Neural progenitor cell (in vitro differentiated cells): ENCODE results near the gene RGMA. TPM values are rescaled to one million over a fixed set of nuclear protein-coding genes. Genes with fewer than 3 reads are reported as not detected.

ENCODE experiments used
- DNase-seq: peaks from one replicate; pipeline ENCODE4 v3.0.0-alpha.2; 2016; ENCODE audit warnings: low spot score
- H2AFZ ChIP-seq: fragments of 200-600 bp; sonication (generic); replicated peaks from 2 replicates; pipeline ENCODE4 v1.6.1; 2016; ENCODE audit warnings: antibody characterized with exemption
- H3F3A ChIP-seq: fragments of 200-600 bp; sonication (generic); 2 replicates; pipeline ENCODE4 v1.6.1; 2016; ENCODE audit warnings: antibody characterized with exemption, low read depth
- H3K27ac ChIP-seq: fragments of 200-600 bp; sonication (generic); 2 replicates; pipeline ENCODE4 v1.5.1; 2016; ENCODE audit warnings: mild to moderate bottlenecking
- H3K27me3 ChIP-seq: fragments of 200-600 bp; sonication (generic); 2 replicates; pipeline ENCODE4 v1.6.1; 2016; ENCODE audit warnings: mild to moderate bottlenecking, moderate library complexity
- H3K36me3 ChIP-seq: fragments of 200-600 bp; sonication (generic); 2 replicates; pipeline ENCODE4 v1.5.1; 2016
- H3K4me1 ChIP-seq: fragments of 200-600 bp; sonication (generic); 2 replicates; pipeline ENCODE4 v1.6.1; 2016; ENCODE audit warnings: mixed run types
- H3K4me2 ChIP-seq: fragments of 200-600 bp; sonication (generic); 2 replicates; pipeline ENCODE4 v1.6.1; 2016
- H3K4me3 ChIP-seq: fragments of 200-600 bp; sonication (generic); 2 replicates; pipeline ENCODE4 v1.5.1; 2016
- H3K79me2 ChIP-seq: fragments of 200-600 bp; sonication (generic); 2 replicates; pipeline ENCODE4 v1.6.1; 2016; ENCODE audit warnings: low read depth
- H3K9ac ChIP-seq: fragments of 200-600 bp; sonication (generic); 2 replicates; pipeline ENCODE4 v1.6.1; 2016
- H3K9me3 ChIP-seq: fragments of 200-600 bp; sonication (generic); 2 replicates; pipeline ENCODE4 v1.5.1; 2016; ENCODE audit warnings: low read depth
- H4K20me1 ChIP-seq: fragments of 200-600 bp; sonication (generic); 2 replicates; pipeline ENCODE4 v1.6.1; 2016; ENCODE audit warnings: low read depth
- H3K27ac Mint-ChIP-seq: 3 replicates; pipeline ENCODE4 v1.8.0; 2021; ENCODE audit warnings: mixed read lengths
- H3K27me3 Mint-ChIP-seq: 2 replicates; pipeline ENCODE4 v1.8.0; 2022; ENCODE audit warnings: low read depth, mild to moderate bottlenecking, inconsistent platforms, moderate library complexity, mixed read lengths; ENCODE audit not compliant: insufficient read depth
- H3K36me3 Mint-ChIP-seq: 3 replicates; pipeline ENCODE4 v1.8.0; 2021; ENCODE audit warnings: mixed read lengths
- H3K4me1 Mint-ChIP-seq: 3 replicates; pipeline ENCODE4 v1.8.0; 2021; ENCODE audit warnings: mixed read lengths
- H3K4me3 Mint-ChIP-seq: 3 replicates; pipeline ENCODE4 v1.8.0; 2021; ENCODE audit warnings: mild to moderate bottlenecking, moderate library complexity, mixed read lengths
- H3K9me3 Mint-ChIP-seq: 3 replicates; pipeline ENCODE4 v1.8.0; 2020; ENCODE audit warnings: mixed read lengths
- CTCF ChIP-seq: fragments of 200-600 bp; sonication (generic); IDR thresholded peaks from 2 replicates; pipeline ENCODE4 v1.5.1; 2017; ENCODE audit warnings: antibody characterized with exemption, mild to moderate bottlenecking
- EZH2 ChIP-seq: fragments of 200-600 bp; sonication (generic); IDR thresholded peaks from 2 replicates; pipeline ENCODE4 v1.6.1; 2017; ENCODE audit warnings: antibody characterized with exemption, mild to moderate bottlenecking, moderate library complexity
- EZH2phosphoT487 ChIP-seq: fragments of 200-600 bp; sonication (generic); IDR thresholded peaks from 2 replicates; pipeline ENCODE4 v1.6.1; 2017; ENCODE audit warnings: antibody characterized with exemption
- total RNA-seq: library from RNA; depleted of rRNA; stranded (reverse); fragments of >200 nt; gene quantifications from 2 replicates; pipeline ENCODE4 v1.2.3, GENCODE V29; 2015; ENCODE audit warnings: low replicate concordance

RGMA gene
- total RNA-seq, 1 donor from 2014 or later: 41.4 TPM

GRCh38 chr15:93042691-93043378, 46.2 kb downstream of the RGMA start:
- no peaks in the 10 kb centered on the region for H3K27me3 ChIP-seq
- H3K4me3 ChIP-seq: no peak overlapping the region
- TF ChIP-seq EZH2phosphoT487 (no peak), EZH2 (no peak), CTCF (no peak)
- H3K9me3 Mint-ChIP-seq: peaks cover 12% of the 10 kb centered on the region
- no peak for DNase-seq
- peaks cover 20% of the 10 kb centered on the region for H3K79me2 ChIP-seq
- no peak overlapping the region for H2AFZ ChIP-seq
- peak overlapping the region; percentile 97 for H3K27ac Mint-ChIP-seq
- peaks cover 11% of the 10 kb centered on the region for H3K36me3 ChIP-seq
- peak overlapping the region; percentile 85 for H3K27ac ChIP-seq
- no peak overlapping the region for H3K9ac ChIP-seq
- H3K4me2 ChIP-seq: no peak overlapping the region
- peaks cover 69% of the 10 kb centered on the region for H4K20me1 ChIP-seq
- peaks cover 78% of the 10 kb centered on the region for H3F3A ChIP-seq
- peaks cover 38% of the 10 kb centered on the region for H3K36me3 Mint-ChIP-seq
- no peaks in the 10 kb centered on the region for H3K9me3 ChIP-seq
- no peak overlapping the region for H3K4me3 Mint-ChIP-seq
- peaks cover 16% of the 10 kb centered on the region for H3K27me3 Mint-ChIP-seq
- peaks cover 2% of the 10 kb centered on the region for H3K4me1 ChIP-seq
- H3K4me1 Mint-ChIP-seq: peaks cover 14% of the 10 kb centered on the region

- H3F3A ChIP-seq: peaks cover 78% of the 10 kb centered on the region
- H4K20me1 ChIP-seq: peaks cover 63% of the 10 kb centered on the region
- H3K27me3 ChIP-seq: no peaks in the 10 kb centered on the region
- no peak overlapping the region for H3K4me3 ChIP-seq
- TF ChIP-seq EZH2 (no peak), CTCF (no peak), EZH2phosphoT487 (no peak)
- H3K4me1 Mint-ChIP-seq: peaks cover 20% of the 10 kb centered on the region
- H3K79me2 ChIP-seq: peaks cover 14% of the 10 kb centered on the region
- no peaks in the 10 kb centered on the region for H3K9me3 ChIP-seq
- no peak overlapping the region for H2AFZ ChIP-seq
- H3K27me3 Mint-ChIP-seq: peaks cover 16% of the 10 kb centered on the region
- no peak overlapping the region for H3K4me2 ChIP-seq
- peaks cover 9% of the 10 kb centered on the region for H3K9me3 Mint-ChIP-seq
- no peak overlapping the region for H3K27ac Mint-ChIP-seq
- peaks cover 34% of the 10 kb centered on the region for H3K36me3 Mint-ChIP-seq
- no peak for DNase-seq
- peaks cover 4% of the 10 kb centered on the region for H3K4me1 ChIP-seq
- peaks cover 11% of the 10 kb centered on the region for H3K36me3 ChIP-seq
- no peak overlapping the region for H3K4me3 Mint-ChIP-seq
- peak overlapping the region; percentile 58 for H3K27ac ChIP-seq
- no peak overlapping the region for H3K9ac ChIP-seq
Measured at GRCh38 chr15:93042211-93042610, 46.8 kb downstream of the RGMA start.

GRCh38 chr15:93041159-93041547, 47.9 kb downstream of the RGMA start:
- H3K27ac ChIP-seq: peak overlapping the region; percentile 74
- TF ChIP-seq EZH2: no peak
- no peak for TF ChIP-seq EZH2phosphoT487
- TF ChIP-seq CTCF: no peak
- DNase-seq: no peak
- H4K20me1 ChIP-seq: peaks cover 52% of the 10 kb centered on the region
- H3K4me3 Mint-ChIP-seq: no peak overlapping the region
- H3K9me3 ChIP-seq: no peaks in the 10 kb centered on the region
- H3K9ac ChIP-seq: no peak overlapping the region
- no peak overlapping the region for H3K27ac Mint-ChIP-seq
- H3K27me3 ChIP-seq: no peaks in the 10 kb centered on the region
- H3K9me3 Mint-ChIP-seq: peaks cover 4% of the 10 kb centered on the region
- peaks cover 5% of the 10 kb centered on the region for H3K36me3 ChIP-seq
- H3K27me3 Mint-ChIP-seq: peaks cover 13% of the 10 kb centered on the region
- H3K4me2 ChIP-seq: no peak overlapping the region
- H3K4me3 ChIP-seq: no peak overlapping the region
- peaks cover 21% of the 10 kb centered on the region for H3K4me1 Mint-ChIP-seq
- peaks cover 4% of the 10 kb centered on the region for H3K79me2 ChIP-seq
- H3K36me3 Mint-ChIP-seq: peaks cover 25% of the 10 kb centered on the region
- no peak overlapping the region for H2AFZ ChIP-seq
- peaks cover 68% of the 10 kb centered on the region for H3F3A ChIP-seq
- H3K4me1 ChIP-seq: peaks cover 4% of the 10 kb centered on the region
